ENCODE results near the gene LGALS12. TPM values are rescaled to one million over a fixed set of nuclear protein-coding genes. Genes with fewer than 3 reads are reported as not detected.
A peak's percentile ranks its signal among the peaks of the same experiment; 100 is the strongest.
"Not testable (repeated sequence)": the region's sequence is repeated elsewhere in the genome, so short reads cannot be mapped to it uniquely, and the experiment has no call there.

The LGALS12 gene
- total RNA-seq, 1 experiment from 2014 or later = 1.5 TPM

GRCh38 chr11:63542506-63542905 is 36.6 kb downstream of the LGALS12 start:
- H3K27me3 ChIP-seq, H3K4me3 ChIP-seq, H3K9me3 ChIP-seq, H3K36me3 ChIP-seq, DNase-seq: not testable (repeated sequence)

- no peaks in the 10 kb centered on the region for H3K27me3 ChIP-seq
- no peaks in the 10 kb centered on the region for H3K9me3 ChIP-seq
- no peak for DNase-seq
- H3K4me3 ChIP-seq = no peak overlapping the region
- no peaks in the 10 kb centered on the region for H3K36me3 ChIP-seq
Observed at GRCh38 chr11:63543711-63544110, 37.8 kb downstream of the LGALS12 start.

DNA sequence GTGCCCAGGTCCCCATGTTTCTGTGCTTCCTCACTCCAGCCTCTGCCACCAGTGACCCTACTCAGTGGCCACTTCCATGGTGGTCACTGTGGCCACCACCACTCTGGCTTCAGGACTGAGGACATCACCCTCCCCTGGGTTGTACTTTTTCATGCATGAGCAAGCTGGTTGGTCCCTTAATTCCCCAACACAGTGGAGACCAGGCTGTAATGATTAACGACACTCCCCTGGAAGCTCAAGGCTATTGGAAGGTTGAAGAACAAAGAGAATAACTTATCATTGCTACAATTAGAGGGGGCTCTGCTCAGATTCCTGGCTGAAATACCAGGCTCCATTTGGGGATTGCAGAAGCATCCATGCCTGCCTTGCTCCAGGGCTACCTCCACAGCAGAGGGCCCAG is 41.2 kb downstream of the LGALS12 start:
- DNase-seq = no peak
- no peaks in the 10 kb centered on the region for H3K36me3 ChIP-seq
- H3K27me3 ChIP-seq = no peaks in the 10 kb centered on the region
- no peak overlapping the region for H3K4me3 ChIP-seq
- H3K9me3 ChIP-seq = no peaks in the 10 kb centered on the region

- Histone ChIP-seq H3K27me3 (no peaks in the 10 kb centered on the region), H3K4me3 (no peak overlapping the region), H3K9me3 (no peaks in the 10 kb centered on the region), H3K36me3 (no peaks in the 10 kb centered on the region)
- no peak for DNase-seq
Observed at GRCh38 chr11:63548178-63548577, 42.3 kb downstream of the LGALS12 start.

DNA sequence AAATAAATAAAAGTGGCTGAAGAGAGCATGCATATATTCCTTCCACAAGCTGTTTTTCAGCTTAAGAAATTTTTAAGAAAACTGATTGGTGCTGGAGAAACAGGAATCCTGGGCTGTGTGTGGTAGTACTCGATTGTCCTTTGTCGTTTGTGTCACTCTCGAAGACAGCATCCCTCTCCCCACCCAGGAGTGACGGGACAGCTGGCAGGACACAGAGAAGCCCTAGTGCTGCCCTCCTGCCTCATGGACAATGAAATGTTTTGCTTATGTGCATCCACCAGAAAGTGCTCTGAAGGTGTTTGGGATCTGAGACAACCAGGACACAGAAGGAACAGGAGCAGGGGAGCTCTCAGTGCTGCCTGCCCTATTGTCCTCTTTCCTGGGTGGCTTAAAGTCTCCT is 43.5 kb downstream of the LGALS12 start:
- Histone ChIP-seq H3K9me3 (no peaks in the 10 kb centered on the region), H3K4me3 (no peak overlapping the region), H3K36me3 (no peaks in the 10 kb centered on the region), H3K27me3 (no peaks in the 10 kb centered on the region)
- no peak for DNase-seq

DNA sequence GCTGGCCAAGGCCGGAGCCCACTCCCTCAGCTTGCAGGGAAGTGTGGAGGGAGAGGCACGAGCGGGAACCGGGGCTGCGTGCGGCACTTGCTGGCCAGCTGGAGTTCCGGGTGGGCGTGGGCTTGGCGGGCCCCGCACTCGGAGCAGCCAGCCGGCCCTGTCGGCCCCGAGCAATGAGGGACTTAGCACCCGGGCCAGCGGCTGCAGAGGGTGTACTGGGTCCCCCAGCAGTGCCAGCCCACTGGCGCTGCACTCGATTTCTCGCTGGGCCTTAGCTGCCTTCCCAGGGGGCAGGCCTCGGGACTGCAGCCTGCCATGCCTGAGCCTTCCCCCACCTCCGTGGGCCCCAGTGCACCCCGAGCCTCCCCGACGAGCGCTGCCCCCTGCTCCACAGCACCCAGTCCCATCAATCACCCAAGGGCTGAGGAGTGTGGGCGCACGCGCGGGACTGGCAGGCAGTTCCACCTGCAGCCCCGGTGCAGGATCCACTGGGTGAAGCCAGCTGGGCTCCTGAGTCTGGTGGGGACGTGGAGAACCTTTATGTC is 44.3 kb downstream of the LGALS12 start:
- not testable (repeated sequence) for H3K4me3 ChIP-seq, H3K27me3 ChIP-seq, H3K9me3 ChIP-seq, DNase-seq, H3K36me3 ChIP-seq

GRCh38 chr11:63551091-63551888 is 45.4 kb downstream of the LGALS12 start:
- no peak for DNase-seq
- no peaks in the 10 kb centered on the region for H3K36me3 ChIP-seq
- no peaks in the 10 kb centered on the region for H3K9me3 ChIP-seq
- no peak overlapping the region for H3K4me3 ChIP-seq
- no peaks in the 10 kb centered on the region for H3K27me3 ChIP-seq

GRCh38 chr11:63551889-63552266 is 46.0 kb downstream of the LGALS12 start:
- no peaks in the 10 kb centered on the region for H3K36me3 ChIP-seq
- H3K27me3 ChIP-seq = no peaks in the 10 kb centered on the region
- H3K9me3 ChIP-seq = no peaks in the 10 kb centered on the region
- H3K4me3 ChIP-seq = no peak overlapping the region
- no peak for DNase-seq

GRCh38 chr11:63552921-63553320 is 47.0 kb downstream of the LGALS12 start:
- H3K4me3 ChIP-seq = no peak overlapping the region
- H3K27me3 ChIP-seq = no peaks in the 10 kb centered on the region
- no peak for DNase-seq
- H3K36me3 ChIP-seq = no peaks in the 10 kb centered on the region
- no peaks in the 10 kb centered on the region for H3K9me3 ChIP-seq

GRCh38 chr11:63553759-63554158 is 47.9 kb downstream of the LGALS12 start:
- DNase-seq = no peak
- no peaks in the 10 kb centered on the region for H3K36me3 ChIP-seq
- H3K4me3 ChIP-seq = no peak overlapping the region
- no peaks in the 10 kb centered on the region for H3K9me3 ChIP-seq
- no peaks in the 10 kb centered on the region for H3K27me3 ChIP-seq

- Histone ChIP-seq H3K4me3 (no peak overlapping the region), H3K27me3 (no peaks in the 10 kb centered on the region)
- no peak for DNase-seq
Observed at GRCh38 chr11:63554877-63555223, 49.0 kb downstream of the LGALS12 start.

DNA sequence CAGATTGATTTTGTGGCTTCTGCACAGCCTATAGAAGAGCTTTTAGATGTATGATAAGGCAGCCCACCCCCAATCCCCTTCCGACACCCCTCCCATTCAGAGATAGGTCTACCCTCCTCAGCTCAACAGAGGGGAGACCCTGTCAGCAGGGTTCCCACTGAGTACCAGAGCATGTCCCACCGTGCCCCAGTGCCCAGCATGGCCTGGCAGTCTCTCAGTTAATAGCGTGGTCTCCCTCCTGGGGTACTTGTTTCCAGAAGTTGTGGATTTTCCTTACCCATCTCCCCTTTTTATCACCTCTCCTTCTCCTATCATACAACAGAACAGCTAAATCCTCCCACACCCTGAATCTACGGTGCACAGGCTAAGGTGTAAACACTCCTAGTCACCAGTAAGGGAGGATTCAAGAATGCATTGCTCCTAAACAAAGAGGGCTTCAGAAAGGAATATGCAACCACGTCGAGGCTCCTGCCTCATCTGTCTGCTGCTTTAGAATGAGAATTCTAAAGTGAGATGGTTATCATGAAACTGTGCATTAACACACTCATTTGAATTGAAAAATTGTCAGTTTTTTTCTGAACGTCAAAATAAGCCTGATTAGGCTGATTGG is 50.6 kb downstream of the LGALS12 start:
- Histone ChIP-seq H3K27me3 (no peaks in the 10 kb centered on the region), H3K4me3 (no peak overlapping the region), H3K9me3 (no peaks in the 10 kb centered on the region), H3K36me3 (no peaks in the 10 kb centered on the region)
- no peak for DNase-seq

More at GRCh38 chr11:63554877-63555223, 49.0 kb downstream of the LGALS12 start:
- H3K9me3 ChIP-seq = no peaks in the 10 kb centered on the region
- H3K36me3 ChIP-seq = no peaks in the 10 kb centered on the region

DNA sequence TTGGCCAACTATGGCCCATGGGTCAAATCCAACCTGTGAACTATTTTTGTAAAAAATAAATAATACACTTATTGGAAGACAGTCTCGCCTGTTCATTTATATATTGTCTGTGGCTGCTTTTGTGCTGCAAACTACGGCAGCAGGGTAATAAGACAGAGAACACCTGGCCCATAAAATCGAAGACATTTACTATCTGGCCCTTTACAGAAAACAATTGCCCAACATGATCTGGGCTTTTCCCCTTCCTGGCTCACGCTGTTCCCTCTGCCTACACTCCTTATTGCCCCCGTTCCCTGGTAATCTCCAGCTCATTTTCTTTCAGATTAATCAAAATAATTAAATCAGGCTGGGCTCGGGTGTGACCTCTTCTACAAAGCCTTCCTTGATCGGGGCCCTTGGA is 51.7 kb downstream of the LGALS12 start:
- DNase-seq = no peak
- no peaks in the 10 kb centered on the region for H3K9me3 ChIP-seq

DNA sequence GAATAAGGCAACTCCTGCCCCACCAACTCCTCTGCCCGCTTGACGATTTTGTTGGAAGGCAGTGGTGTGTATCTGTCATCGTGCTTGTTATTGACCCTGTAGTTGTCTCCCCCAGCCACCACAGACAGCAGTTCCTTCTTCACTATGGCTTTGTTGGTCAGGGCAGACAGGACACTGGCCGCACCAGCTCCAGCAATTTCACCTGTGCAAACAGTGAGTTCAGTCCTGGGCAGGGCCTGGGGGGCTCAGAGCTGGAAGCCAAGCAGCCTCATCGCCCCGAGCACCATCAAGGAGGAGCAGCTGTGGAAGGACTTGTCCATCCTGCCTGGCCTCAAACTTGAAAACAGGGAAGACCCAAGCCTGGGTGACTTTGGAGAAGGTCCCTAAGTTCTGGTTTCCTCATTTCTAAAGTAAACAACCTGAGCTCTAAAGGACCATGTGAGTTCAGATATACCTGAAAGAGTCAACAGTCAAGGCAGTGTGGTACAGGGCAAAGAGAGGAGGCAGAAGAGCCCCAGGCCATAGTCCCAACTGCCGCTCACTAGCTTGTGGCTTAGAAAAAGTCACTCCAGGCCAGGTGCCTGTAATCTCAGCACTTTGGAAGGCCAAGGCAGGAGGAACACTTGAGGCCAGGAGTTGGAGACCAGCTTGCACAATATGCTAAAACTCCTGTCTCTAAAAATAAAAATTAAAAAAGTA is 52.7 kb downstream of the LGALS12 start:
- Histone ChIP-seq H3K27me3 (no peaks in the 10 kb centered on the region), H3K9me3 (no peaks in the 10 kb centered on the region), H3K4me3 (no peak overlapping the region), H3K36me3 (no peaks in the 10 kb centered on the region)
- no peak for DNase-seq

More for the DNA sequence above, 51.7 kb downstream of the LGALS12 start:
- Histone ChIP-seq H3K27me3 (no peaks in the 10 kb centered on the region), H3K36me3 (no peaks in the 10 kb centered on the region), H3K4me3 (no peak overlapping the region)

DNA sequence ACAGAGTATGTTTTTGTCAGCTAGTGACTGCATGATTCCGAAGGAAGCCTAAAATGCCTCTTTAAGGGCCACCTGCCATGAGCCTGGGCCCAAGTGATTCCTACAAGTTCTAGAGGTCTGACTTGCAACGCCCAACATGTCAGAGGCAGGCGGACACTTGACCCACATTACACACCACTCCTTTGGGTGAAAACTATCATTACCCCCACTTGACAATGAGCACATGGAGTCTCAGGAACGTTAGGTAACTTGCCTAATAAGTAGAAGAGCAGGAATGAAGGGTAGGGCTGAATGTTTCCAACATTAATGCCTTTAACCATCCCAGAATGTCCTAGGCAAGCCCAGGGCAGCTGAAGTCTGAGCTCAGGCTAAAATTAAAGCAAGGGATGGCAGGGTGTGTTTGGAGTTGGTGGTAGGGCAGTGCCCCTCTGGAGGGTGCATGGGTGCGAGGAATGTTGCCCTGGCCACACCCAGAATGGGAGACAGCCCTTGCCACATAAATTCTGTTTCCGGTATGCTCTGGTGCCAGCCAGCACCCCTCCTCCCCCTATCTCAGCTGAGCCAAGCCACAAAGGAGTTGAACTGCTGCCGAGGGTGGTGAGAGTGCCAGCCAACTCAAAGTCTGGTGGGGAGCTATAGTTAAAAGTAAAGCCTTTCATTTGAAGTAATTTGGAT is 54.8 kb downstream of the LGALS12 start:
- peak; percentile 76 for DNase-seq
- Histone ChIP-seq H3K27me3 (no peaks in the 10 kb centered on the region), H3K36me3 (no peaks in the 10 kb centered on the region)

DNA sequence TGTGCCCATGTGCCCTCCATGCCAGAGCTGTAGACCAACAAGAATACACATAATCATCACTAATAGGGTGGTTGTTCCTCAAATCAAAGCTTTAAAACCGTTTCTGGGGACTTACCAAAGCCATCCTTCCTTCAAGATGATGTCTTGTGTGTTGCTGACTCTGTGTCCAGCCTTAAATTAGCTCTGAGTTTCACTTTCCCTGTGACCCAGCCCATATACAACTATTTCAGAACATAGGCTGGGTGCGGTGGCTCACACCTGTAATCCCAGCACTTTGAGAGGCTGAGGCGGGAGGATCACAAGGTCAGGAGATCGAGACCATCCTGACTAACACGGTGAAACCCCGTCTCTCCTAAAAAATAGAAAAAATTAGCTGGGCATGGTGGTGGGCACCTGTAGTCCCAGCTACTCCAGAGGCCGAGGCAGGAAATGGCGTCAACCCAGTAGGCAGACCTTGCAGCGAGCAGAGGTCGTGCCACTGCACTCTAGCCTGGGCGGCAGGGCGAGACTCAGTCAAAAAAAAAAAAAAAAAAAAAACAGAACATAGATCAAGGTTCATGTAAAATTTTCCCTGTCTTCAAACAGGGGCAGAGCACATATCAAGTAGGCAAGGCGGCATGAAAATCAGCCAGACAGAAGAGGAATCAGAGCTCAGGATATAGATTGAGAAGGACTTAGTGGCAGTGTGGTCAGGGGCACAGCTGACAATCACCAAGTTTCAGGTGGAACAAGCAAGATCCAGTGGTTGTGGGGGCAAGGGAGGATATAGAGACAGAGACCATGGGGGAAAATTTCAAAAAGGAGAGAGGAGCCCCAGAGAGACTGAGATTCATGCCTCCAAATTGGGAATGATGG is 57.5 kb downstream of the LGALS12 start, which contains the start of gene PLAAT2:
Gene PLAAT2 (minus strand): TSS at position 179 of the 855 bp plus-strand sequence. CDS start 55 bp downstream, at position 124.
- no peak within 1 kb of the TSS for H3K4me3 ChIP-seq
- no peak for DNase-seq
- H3K27me3 ChIP-seq = no peaks in the 10 kb centered on the region
- no peaks in the 10 kb centered on the region for H3K36me3 ChIP-seq
- H3K9me3 ChIP-seq = 0 out of 2 replicates have a peak, but pooled peaks cover 2% of the 10 kb centered on the region

More for the DNA sequence above, 54.8 kb downstream of the LGALS12 start:
- H3K9me3 ChIP-seq = no peaks in the 10 kb centered on the region
- H3K4me3 ChIP-seq = no peak overlapping the region

Data from MG63 (cell line).